Measurements from ENCODE around the gene SAP130. TPM values are rescaled to one million over a fixed set of nuclear protein-coding genes. Genes with fewer than 3 reads are reported as not detected.

Gene SAP130
- total RNA-seq, 1 donor from 2014 or later = 38.5 TPM

DNA sequence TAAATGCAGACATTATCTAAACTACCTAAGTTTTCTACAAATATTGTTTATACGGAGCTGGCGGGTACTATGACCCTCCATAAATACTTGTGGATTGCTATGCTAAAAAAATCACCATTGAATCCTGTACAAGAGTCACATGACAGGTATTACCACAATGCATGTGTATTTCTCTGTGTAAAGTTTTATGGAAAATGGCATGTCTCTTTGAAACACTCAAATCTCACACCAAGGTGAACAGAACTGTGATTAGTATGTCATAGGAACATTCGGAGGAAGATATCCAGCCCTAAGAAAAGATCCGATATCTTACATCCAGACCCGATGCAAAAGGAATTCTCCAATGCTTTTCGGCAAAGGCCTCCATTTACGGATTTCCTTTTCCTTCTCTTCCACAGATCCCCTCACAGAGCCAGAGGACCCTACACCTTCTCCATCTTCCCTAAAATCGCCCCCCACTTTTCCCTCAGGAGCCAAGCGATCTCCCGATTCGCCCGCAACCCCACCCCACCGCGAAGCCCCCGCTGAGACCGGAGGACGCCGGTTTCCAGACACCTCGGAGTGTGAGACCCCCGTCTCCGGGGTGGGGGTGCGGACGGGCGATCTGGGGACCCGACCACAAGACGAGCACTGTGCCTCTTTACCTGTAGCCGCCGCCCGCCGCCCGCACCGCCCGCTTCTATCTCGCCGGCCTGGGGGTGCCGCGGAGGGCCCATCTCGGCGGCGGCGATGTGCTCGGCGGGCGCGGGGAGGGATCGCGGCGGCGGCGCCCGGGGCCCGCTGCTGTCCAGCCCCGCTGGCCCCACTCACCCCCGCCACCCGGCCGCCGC is 1.2 kb downstream of the SAP130 start:
- peak overlapping the region; percentile 91 for H3K4me3 Mint-ChIP-seq
- peaks cover 2% of the 10 kb centered on the region for H3K9me3 Mint-ChIP-seq
- peak overlapping the region; percentile 92 for H3K27ac Mint-ChIP-seq
- H3K27me3 Mint-ChIP-seq (ENCODE audit: low read depth) = no peaks in the 10 kb centered on the region
- no peak for DNase-seq (ENCODE audit: low spot score in 2 of 2, unreplicated experiment in 2 of 2)
- peaks cover 15% of the 10 kb centered on the region for H3K4me1 Mint-ChIP-seq
- peaks cover 6% of the 10 kb centered on the region for H3K36me3 Mint-ChIP-seq
- TF ChIP-seq, protein P1, sequence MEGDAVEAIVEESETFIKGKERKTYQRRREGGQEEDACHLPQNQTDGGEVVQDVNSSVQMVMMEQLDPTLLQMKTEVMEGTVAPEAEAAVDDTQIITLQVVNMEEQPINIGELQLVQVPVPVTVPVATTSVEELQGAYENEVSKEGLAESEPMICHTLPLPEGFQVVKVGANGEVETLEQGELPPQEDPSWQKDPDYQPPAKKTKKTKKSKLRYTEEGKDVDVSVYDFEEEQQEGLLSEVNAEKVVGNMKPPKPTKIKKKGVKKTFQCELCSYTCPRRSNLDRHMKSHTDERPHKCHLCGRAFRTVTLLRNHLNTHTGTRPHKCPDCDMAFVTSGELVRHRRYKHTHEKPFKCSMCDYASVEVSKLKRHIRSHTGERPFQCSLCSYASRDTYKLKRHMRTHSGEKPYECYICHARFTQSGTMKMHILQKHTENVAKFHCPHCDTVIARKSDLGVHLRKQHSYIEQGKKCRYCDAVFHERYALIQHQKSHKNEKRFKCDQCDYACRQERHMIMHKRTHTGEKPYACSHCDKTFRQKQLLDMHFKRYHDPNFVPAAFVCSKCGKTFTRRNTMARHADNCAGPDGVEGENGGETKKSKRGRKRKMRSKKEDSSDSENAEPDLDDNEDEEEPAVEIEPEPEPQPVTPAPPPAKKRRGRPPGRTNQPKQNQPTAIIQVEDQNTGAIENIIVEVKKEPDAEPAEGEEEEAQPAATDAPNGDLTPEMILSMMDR (IDR thresholded peaks at IDR 0.05; ENCODE audit: unreplicated experiment) = no peak

DNA sequence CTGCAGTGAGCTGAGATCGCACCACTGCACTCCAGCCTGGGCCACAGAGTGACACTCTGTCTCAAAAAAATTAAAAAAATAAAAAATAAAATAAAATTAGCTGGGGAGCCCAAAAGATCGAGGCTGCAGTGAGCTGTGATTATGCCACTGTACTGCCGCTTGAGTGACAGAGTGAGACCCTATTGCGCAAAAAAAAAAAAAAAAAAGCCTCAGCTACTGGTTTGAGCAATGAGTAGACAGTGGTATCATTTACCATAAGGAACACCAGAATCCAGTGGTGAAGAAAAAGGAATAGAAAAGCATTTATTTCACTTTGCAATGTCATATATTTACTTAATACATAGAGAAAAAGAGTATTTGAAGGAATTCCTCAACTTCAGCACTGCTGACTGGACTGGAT is 3.0 kb downstream of the SAP130 start:
- Mint-ChIP-seq H3K4me3 (no peak overlapping the region), H3K27me3 (ENCODE audit: low read depth) (no peaks in the 10 kb centered on the region), H3K36me3 (peaks cover 9% of the 10 kb centered on the region), H3K27ac (no peak overlapping the region), H3K4me1 (peaks cover 15% of the 10 kb centered on the region), H3K9me3 (no peaks in the 10 kb centered on the region)
- TF ChIP-seq, protein P1 (IDR thresholded peaks at IDR 0.05; ENCODE audit: unreplicated experiment) = no peak
- no peak for DNase-seq (ENCODE audit: low spot score in 2 of 2, unreplicated experiment in 2 of 2)

DNA sequence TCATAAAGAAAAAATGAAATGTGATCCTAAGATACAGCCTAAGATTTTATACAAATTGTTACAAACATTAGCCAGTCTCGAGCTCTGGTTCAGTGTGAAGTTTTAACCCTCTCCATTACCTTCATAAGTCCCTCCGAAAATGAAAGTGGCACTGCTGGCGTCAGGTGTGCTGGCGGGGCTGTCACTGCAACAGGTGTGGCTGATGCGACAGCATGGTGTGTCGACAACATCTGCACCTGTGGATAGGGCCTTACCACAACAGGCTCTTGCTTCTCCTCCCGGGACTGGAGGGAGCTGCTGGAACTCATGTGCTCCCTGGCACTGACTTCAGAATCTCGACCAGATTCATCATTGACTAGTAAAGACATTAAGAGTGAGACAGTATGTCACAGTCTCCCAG is 10.3 kb downstream of the SAP130 start:
- Mint-ChIP-seq H3K4me3 (no peak overlapping the region), H3K36me3 (peaks cover 42% of the 10 kb centered on the region), H3K27me3 (ENCODE audit: low read depth) (no peaks in the 10 kb centered on the region), H3K9me3 (no peaks in the 10 kb centered on the region), H3K27ac (no peak overlapping the region), H3K4me1 (no peaks in the 10 kb centered on the region)
- DNase-seq (ENCODE audit: low spot score in 2 of 2, unreplicated experiment in 2 of 2) = no peak
- TF ChIP-seq, protein P1 (IDR thresholded peaks at IDR 0.05; ENCODE audit: unreplicated experiment) = no peak

DNA sequence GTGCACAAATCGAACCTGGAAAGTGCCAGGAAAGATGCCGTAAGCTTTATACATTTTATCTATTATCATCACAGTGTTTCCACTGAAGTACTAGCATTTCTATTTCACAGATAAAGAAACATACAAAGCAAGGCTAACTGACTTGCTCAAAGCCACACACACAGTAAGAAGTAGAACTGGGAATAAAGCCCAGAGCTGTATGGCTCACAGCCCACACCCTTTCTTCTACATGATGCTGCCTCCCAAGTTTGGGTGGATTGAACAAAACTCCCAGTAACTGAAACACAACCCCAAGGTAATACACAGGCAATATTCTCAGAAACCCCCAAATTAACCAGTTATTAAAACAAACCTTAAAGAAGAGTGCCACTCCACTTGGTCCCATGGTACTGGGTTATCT is 11.2 kb downstream of the SAP130 start:
- Mint-ChIP-seq H3K4me3 (no peak overlapping the region), H3K4me1 (no peaks in the 10 kb centered on the region), H3K36me3 (peaks cover 40% of the 10 kb centered on the region), H3K9me3 (no peaks in the 10 kb centered on the region), H3K27ac (no peak overlapping the region), H3K27me3 (ENCODE audit: low read depth) (no peaks in the 10 kb centered on the region)
- no peak for DNase-seq (ENCODE audit: low spot score in 2 of 2, unreplicated experiment in 2 of 2)
- TF ChIP-seq, protein P1 (IDR thresholded peaks at IDR 0.05; ENCODE audit: unreplicated experiment) = no peak

DNA sequence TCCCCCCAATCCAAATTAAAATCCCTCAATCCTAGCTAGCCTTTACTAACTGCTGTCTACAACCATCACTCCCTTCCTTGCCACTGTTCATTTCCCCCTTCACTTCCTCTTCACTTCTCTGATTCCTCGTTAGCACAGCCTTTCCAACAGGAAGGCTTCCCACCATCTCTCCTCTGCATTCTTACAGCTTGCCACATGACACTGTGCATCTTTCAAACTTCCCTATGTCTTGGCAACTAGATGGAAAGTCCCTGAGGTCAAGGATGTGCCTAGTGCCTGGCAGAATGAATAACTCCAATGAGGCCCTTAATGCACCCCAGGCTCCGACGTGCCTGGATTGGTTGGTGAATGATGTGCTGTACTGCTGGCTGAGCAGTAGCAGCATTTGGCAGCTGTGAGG is 15.2 kb downstream of the SAP130 start:
- no peaks in the 10 kb centered on the region for H3K27me3 Mint-ChIP-seq (ENCODE audit: low read depth)
- TF ChIP-seq, protein P1 (IDR thresholded peaks at IDR 0.05; ENCODE audit: unreplicated experiment) = no peak
- H3K4me1 Mint-ChIP-seq = no peaks in the 10 kb centered on the region
- H3K9me3 Mint-ChIP-seq = no peaks in the 10 kb centered on the region
- no peak overlapping the region for H3K4me3 Mint-ChIP-seq
- no peak for DNase-seq (ENCODE audit: low spot score in 2 of 2, unreplicated experiment in 2 of 2)
- peaks cover 66% of the 10 kb centered on the region for H3K36me3 Mint-ChIP-seq
- no peak overlapping the region for H3K27ac Mint-ChIP-seq
